Smooth muscle cell of the brain vasculature (primary cell): ENCODE data around the gene NFATC3.

Experiments
- DNase-seq: peaks from one replicate; pipeline ENCODE4 v3.0.0-alpha.2; 2012; ENCODE audit warnings: low read depth, low spot score

NFATC3 gene

DNA sequence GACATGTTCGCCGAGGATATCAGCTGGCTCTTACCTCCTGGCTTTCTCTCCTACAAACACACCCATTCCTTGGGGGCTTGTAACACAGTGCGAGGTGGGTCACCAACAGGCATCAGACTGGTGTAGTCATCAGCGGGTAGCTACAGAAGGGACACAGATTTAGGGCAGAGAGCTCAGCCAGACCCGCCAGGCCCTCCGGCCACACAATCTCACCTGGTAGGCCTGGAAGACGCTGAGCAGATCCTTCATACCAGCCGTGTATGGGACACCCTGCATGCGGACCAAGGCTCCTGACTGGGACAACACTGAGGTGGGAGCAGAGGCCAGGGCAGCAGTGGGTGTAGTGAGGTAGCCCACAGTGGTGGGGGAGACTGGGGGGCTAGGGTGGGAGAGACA lies 145.0 kb downstream of the NFATC3 start:
- DNase-seq = no peak

DNA sequence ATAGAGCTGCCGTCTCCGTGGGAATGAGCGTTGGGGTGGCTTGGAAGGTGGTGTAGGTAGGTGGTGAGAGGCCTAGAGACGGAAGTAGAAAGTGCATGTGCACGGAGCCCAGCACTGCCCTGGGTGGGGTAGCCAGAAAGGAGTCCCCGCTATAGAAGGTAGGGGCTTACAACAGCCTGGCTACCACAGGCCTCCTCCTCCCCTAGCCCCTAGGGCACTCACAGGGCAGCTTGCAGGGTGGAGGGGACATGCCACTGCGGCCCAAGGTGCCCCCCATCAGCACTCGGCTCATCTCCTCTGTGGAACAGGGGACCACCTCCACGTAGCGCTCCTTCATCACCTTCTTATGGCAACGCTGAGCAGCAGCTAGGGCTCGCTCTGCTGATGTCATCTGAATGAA lies 145.8 kb downstream of the NFATC3 start:
- no peak for DNase-seq

DNA sequence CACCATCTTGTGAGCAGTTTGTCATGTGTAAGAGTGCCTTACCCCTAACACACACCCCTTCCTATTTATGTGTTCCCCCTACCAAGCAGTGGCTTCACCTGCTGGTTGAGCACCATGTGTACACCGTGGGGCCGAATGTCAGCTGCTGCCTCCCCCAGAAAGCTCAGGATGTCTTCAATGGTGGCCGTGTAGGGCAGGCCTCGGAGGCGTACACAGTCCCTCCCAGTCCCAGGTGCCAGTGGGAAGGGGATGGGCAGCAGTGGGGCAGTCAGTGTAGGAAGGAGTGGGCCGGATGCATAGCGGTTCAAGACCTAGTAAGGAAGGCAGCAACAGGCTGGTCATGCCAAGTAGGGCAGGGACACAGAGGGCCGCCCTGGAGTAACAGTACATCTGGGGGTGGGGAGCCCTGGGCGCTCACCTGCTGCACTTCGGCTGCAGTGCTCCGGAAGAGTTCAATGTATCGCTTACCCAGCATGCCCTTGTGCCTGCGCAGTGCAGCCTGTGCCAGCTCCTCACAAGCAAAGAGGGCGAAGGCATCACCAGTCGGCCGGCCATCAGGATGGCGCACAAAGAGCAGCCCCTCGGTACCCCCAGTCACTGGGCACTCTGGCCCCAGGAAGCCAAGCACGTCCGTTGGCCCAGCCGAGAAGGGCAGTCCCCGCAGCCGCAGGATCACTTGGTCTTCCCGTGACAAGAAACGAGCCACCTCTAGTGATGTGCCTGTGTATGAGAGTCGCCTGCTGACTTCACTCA lies 146.4 kb downstream of the NFATC3 start:
- no peak for DNase-seq

DNA sequence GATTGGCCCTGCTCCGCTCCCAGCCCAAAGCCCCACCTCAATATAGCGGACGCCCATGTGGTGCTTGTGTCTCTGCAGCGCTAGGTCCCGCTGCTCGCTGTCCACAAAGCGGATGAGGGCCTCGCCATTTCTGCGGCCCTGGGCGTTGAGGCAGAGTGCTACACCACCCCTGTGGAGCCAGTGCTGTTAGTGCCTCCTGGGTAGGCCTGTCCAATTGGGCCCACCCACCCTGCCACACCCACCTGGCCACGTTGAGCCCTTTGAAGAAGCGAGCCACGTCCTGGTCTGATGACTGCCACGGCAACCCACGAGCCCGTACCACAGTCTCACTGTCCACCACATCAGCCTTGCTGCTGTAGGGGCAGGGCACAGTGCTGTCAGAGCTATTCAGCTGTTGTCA lies 147.2 kb downstream of the NFATC3 start:
- no peak for DNase-seq

DNA sequence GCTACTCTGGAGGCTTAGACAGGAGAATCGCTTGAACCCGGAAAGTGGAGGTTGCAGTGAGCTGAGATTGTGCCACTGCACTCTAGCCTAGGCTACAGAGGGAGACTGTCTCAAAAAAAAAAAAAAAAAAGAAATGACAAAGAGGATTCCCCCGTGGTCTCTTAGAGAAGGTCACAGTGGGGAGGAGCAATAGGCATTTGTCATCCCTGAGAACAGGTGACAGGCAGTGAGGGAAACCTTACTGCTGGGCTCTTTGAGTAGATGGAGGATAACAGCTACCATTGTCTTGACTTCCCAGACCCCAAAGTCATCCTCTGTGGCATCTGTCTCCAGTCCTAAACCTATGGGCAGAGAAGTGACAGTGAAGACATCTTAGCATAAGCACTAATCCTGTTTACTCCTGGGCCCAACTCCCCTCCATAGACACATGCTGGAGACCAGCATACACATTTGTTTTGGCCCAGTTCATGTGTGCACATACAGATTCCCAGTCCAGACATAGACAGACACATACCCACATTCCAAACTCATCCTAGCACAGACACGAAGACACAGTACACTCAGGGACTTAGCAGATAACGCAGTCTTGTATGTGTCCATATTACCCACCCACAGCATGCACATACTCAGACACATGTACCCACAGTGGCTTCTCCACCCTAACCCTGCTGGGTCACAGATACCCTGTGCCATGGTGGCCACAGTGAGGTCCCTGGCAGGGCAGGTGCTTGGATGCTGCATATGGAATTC lies 148.1 kb downstream of the NFATC3 start:
- no peak for DNase-seq

DNA sequence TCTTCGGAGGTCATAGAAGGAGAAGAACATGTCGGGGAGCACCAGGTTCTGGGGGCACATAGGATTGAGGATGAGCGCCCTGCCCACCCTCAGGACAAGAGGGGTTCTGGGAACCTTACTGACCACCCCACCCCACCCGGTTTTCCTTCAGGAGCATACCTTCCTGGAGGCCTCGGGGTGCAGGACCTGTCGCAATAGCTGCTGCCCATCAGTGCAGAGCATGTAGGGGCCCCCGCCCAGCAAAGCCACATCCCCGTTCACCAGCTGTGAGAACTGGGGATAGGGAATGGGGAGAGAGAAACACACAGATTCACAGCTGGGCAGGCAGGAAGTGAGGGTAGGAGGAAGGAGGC lies 148.6 kb downstream of the NFATC3 start:
- DNase-seq = no peak

DNA sequence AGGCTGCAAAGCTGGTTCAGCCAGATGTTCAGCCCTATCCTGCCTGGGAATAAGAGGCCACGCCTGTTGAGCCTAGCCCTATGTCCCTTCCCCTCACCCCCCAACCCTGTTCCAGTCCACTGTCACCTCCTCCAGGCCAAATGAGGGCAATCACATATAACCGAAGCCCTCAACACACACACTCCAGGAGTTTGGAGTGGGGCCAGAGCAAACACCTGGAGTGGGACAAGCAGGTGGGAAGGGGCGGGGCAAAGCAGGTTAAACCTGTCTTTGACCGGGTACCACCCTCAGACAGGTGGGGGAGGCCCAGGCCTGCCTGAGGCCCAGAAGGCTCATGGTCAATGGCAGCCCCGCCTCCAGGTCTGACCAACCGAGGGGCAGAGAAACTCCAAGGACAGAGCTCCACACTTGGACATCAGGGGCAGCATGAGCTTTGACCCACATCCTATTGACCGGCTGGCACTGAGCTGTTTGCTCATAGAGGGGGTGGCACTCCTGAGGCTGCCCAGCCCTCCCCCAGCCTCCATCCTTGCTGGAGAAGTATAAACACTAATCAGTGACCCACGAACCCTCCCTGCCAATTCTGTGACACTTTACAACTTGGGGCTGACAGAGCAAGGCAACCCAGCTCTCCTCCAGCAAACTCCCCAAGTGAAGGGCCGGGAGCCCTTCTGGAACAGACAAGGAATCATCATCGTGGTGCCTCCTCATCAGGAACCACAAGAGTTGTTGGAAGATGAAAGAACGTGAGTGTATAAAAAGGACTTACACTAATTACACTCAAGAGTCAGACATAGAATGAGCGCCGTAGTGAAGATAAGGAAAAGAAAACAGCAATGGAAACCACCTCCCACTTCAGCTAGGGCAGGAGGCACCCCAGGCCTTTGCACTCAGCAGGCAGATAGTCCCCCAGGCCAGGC lies 149.3 kb downstream of the NFATC3 start:
- no peak for DNase-seq

DNA sequence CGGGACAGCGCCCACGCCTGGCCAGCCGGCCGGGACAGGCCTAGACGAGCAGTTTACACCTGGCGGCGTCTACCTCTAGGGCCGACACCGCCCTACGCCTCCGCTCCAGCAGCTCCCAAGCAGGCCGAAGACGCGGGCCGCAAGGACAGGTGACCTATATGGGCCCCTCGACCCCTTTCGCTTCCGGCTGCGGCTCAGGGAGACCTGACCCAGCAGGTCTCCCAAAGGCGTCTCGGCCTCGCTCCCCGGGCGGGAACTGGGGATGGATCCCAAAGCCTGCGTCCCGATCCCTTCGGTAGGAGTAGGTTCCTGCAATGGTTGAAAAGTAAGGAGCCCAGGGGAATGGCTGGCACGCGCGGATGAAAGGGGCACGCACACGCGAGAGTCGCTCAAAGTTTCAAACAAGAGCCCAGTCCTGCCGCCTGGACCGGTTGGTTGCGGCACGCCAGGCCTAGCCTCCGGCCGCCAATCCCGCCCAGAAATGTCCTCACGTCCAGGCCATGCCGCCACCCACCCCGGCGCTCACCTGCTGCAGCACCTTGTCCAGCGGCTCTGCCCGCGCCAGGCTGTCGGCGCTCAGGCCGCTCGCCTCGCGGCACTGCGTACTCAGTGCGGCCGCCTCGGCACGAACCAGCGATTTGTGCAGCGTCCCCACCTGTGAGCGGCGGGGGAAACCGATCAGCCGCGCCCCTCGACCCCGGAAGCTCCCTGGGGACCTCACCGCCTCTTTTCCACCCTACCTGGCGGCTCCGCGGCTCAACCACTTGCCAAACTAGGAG lies 150.1 kb downstream of the NFATC3 start:
- no peak for DNase-seq

DNA sequence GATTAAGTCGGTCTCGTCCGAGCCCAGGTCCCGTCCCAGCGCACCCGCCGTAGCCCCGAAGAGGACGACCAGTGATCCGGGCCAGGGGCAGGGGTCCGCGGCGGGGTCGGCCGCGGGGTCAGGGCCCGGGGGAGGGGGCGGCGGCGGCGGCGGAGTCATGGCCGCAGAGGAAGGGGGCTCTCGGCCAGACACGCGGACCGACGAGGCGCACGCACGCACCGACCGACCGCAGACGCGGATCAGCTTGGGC lies 150.6 kb downstream of the NFATC3 start, which contains the start of gene ESRP2:
ESRP2 (minus strand) TSS at position 241 of the 250 bp plus-strand sequence; CDS start at position 159, 82 bp downstream.
- no peak for DNase-seq

DNA sequence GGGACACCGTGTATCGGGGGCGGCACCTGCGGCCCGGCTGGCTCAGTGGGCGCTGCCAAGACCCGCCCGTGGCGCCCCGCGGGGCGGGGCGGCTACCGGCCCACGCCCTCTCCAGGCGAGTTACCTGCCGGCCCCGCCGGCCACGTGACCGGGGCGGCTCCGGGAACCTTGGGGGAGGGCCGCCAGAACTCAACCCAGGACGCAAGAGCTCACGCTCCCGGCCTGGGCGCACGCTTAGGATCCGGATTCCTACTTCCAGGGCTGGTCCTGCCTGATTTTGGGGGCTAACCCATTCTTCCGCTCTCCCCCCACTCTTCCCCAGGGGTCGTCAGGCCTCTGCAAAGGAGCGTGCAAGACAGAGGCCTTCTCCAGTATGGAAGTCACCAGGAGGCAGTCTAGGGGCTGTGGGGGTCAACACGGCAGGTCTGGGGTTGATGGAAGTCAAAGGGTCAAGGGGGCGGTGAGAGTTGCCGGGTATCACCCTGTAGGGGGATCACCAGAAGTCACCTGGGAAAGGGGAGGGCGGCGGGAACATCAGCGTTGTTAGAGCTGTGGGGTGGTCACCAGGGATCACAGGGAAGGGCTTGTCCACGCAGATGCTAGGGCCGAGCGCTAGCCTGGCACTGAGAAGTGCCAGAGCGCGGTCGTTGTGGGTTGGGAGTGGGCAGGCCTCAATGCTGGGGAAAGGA lies 151.1 kb downstream of the NFATC3 start:
- no peak for DNase-seq

DNA sequence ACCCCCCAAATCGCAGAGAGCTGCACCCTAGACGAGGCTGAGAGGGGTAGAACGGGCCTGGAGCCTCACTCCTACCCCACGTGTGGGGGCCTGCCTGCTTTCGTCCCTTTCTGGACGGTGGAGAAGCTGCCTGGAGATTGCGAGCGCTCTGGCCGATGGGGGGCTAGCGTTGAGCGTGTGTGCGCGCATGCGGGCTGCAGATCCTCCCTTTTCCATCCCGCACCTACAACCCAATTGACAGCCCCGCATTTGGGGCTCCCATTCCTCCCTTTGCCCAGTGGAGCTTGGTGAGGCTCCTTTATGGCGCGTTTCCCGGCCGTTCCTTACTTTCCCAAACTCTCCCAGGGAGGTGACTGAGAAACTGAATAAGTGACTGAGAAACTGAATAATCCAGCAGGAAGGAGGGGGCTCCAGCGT lies 151.7 kb downstream of the NFATC3 start:
- no peak for DNase-seq

DNA sequence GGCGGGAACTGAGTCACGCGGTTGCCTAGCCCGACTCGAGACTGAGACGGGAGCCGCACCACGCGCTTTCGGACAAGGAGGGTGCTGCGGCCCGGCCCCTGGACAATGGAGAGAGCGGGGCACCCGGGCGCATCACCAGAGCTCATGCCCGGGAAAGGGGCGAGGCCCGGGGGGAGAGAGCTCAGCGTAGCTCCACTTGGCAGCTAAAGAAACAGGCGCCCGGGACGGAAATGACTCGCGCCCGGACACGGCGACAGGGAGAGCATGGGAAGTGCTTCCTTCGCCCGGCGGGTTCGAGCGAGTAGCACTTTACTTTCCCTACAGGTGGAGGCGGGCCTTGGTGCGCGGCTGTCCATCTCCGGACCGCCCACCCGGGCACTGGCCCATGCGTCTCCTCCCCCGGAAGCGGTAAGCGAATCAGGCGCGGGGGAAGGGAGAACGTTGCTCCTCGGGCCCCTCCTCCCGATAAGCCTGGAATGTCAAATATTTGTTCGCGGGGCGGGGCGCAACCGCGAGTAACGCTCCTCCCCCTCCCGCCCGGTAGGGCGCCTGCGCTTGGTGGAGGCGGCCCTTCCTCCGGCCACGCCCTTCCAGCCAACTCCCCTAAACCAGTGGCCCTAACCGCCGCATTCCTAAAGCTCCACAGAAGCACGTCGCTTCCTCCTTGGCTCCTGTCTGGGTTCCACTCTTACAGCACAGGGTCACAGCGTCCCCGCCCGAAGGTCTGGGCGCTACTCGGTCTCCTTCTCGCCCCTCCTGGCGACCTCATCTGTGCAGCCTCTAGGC lies 152.3 kb downstream of the NFATC3 start:
- DNase-seq = peak; percentile 84

DNA sequence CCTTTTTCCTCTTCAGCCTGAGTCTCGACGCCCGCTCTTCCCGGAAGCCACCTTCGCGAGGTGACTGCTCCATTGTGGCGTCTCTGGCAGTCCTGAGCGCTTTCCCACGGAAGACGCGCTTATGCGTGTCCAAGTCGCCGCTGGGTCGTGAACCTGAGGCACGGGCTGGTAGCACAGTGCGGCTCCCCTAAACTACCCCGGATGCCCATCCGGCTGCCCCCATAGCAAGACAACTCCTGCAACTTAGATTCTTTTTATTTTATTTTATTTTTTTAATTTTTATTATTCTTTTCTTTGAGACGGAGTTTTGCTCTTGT lies 152.8 kb downstream of the NFATC3 start:
- no peak for DNase-seq

DNA sequence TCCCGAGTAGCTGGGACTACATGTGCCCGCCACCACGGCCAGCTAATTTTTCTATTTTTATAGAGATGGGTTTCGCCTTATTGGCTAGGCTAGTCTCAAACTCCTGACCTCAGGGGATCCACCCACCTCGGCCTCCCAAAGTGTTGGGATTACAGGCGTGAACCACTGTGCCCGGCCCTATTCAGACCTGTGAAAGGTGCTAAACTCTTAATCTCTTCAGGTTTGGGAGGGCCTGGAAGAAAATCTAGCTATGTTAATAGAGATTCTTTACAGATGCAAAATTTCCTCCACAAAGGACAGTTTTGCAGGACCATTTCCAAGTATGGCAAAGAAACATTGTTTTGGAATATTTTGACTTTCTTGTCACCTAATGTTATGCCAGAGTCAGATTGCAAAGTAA lies 156.9 kb downstream of the NFATC3 start:
- DNase-seq = no peak

DNA sequence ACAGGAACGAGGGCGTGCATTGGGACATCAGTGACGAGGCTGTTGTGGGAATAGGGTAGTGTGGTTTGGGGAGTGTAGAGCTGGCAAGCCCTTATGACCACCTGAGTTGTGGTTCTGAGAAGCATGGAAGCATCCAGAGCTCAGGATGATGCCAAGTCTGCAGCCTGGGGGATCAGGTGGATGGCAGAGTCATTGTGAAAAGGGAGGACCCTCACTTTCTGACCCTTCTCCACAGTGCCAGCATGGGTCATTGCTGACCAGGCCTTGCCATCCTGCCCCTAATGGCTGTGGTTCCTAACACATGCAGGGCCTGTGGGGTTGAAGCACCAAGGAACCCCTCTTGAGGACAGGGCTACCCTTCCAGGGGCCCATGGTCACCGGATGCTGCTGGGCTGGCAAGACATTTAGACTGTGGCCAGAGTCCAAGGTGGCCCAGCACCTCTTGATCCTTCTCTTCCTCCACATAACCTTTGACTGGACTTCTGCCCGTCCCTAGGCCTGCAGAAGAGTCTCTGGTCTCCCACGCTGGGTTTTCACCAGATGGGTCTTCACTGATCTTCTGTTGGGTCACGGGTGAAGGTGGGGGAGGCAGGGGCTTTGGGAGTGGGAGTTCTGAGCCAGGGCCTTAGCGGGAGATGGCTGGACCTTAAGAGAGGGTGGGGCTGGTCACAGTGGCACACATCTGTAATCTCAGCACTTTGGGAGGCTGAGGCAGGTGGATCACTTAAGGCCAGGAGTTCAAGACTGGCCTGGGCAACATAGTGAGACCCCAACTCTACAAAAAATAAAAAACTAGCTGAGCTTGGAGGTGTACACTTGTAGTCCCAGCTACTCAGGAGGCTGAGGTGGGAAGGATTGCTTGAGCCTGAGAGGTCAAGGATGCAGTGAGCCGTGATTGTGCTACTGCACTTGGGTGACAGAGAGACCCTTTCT lies 158.0 kb downstream of the NFATC3 start:
- no peak for DNase-seq

DNA sequence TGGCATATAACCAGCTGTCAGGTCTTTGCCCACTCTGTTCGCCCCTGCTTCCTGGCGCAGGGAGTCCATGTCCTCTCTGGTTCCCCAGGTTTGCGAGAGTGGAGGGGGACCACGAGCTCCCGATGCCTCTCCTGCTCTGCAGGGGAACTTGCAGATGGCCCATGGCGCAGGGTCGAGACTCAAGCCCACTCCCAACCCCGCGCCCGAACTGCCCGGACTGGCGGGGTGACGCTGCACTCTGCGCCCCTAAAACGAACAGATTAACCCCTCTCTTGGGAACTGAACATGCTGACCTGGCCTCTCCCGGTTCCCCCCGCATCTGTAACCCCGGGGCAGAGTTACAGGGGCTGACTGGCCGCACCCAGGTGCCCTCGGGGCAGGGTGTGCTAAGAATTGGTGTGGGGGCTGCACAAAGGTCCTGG lies 159.3 kb downstream of the NFATC3 start:
- DNase-seq = no peak

DNA sequence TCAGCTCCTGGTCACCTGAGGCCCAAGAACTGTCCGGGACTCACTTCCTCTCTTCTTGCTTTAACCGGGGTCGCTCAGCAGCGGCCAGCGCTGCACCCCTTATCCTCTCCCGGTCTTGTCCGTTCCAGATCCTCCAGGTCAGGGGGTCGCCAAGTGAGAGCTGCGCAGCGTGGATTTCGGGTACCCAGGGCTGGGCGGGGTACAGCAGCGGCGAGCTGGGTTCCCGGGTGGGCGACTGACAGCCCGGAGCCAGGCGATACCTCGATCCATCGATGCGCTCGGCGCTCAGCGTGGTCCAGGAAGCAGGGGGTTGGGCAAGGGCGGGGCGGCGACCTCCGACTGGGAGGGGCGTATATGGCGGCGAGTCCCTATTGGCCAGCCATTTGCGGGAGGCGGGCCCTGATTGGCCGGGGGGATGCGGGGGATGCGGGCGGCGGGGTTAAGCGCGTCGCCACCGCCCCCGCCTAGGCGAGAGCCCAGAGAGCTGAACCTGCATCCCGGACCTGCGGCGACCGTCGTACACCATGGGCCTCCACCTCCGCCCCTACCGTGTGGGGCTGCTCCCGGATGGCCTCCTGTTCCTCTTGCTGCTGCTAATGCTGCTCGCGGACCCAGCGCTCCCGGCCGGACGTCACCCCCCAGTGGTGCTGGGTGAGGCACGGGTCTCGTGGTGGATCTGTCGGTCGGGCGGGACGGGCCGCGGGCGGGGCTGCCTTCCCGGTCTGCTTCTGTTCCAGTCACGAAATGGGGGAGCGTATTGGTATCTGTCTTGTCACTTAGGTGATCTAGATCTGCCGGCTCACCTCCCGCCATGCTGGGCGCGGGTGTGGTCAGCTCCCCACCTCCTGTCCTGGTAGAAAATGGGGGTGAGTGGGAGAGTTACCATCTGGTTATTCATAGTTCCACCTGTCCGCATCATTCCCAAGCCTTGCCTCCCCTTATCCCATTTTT lies 160.0 kb downstream of the NFATC3 start, which contains the start of gene PLA2G15:
PLA2G15 (plus strand) TSS at position 471 of the 951 bp plus-strand sequence; CDS start at position 525, 54 bp downstream.
- peak; percentile 80 for DNase-seq

DNA sequence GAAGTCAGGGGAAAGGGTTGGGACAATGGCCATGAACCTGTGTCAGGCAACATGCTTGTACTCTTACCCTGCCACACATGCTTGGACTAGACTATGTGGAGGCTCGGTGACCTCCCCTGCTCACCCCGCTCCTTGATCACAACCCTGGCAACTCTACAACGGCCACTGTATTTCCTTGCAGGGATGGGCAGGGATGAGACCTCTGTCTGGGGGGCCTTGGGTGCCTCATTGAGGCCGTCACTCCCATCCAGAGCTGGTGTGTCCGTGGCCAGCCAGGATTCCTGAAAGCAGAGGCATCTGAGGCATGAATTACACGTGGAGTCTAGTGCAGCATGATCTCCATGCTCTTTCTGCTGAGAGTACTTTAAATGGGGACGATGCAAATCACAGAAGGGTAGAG lies 161.0 kb downstream of the NFATC3 start:
- no peak for DNase-seq
